HG03139 (cell line): ENCODE results near the gene PSG7.
"Not testable (repeated sequence)": the region's sequence is repeated elsewhere in the genome, so short reads cannot be mapped to it uniquely, and the experiment has no call there.

Experiments
- ATAC-seq: cut with Tn5 transposase; IDR thresholded peaks from one replicate; pipeline ENCODE4 v1.9.1; 2021; ENCODE audit not compliant: unreplicated experiment

Gene PSG7

DNA sequence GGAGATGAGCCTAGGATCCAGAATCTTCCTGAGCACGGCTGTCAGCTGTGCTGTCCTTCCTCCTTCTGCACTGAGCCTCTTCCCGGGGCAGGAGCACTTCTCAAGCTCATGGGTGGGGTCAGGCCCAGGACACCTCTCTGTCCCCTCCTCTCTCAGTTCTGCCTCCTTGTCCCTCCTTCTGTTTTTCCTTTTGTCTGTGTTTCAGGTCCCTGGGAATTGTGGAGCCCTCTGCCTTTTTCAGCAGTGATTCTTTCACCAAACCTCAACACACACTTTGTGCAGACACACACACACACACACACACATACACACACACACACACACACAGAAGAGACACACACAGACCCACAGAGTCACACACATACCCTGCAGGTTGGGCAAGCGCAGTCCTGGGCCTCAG lies at the start of gene PSG7:
PSG7 (minus strand) TSS at position 101 of the 400 bp plus-strand sequence. CDS start 131 bp downstream, outside the sequence.
- ATAC-seq = not testable (repeated sequence)

DNA sequence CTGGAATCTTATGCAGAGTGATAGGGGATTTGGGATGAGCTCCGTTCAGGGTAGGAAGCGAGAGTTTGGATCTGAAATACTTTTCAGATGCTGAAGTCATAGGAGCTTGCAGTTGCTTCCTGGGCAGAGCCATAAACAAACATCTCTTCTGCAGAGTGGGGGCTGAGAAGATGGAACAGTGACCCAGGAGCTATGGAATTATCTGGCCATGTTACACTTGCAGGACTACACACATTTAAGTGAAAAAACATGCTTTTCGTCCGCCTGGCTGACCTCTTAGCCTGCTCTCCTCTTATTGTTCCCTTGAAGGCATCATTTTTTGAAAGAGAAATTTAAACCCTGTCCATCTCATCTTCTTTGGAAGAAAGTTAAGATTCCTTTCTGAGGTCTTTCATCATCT lies 48.6 kb upstream of the PSG7 start:
- ATAC-seq = no peak

GRCh38 chr19:42982111-42982510 lies 45.1 kb upstream of the PSG7 start:
- ATAC-seq = not testable (repeated sequence)

GRCh38 chr19:42971451-42971850 lies 34.4 kb upstream of the PSG7 start:
- not testable (repeated sequence) for ATAC-seq

GRCh38 chr19:42965176-42965575 lies 28.2 kb upstream of the PSG7 start:
- ATAC-seq = no peak

GRCh38 chr19:42961119-42961518 lies 24.1 kb upstream of the PSG7 start:
- no peak for ATAC-seq

DNA sequence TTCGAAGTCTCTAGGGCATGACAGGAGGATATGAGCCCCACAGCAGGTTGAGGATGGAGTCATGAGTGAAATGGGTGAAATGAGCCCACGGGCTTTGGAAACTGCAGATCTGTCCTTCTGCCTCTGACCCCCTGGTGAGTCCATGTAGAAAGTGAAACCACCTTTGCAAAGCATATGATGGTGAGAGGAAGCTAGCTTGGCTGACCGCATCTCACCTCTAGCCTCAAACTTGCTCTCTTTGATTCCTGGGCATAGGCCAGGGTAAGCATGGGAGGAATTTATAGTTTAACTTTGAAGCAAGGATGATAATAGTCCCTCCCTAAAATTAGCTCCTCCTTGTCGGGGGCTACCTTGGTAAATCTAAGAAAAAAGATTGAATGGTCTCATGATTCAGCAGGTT lies 15.1 kb upstream of the PSG7 start:
- not testable (repeated sequence) for ATAC-seq

DNA sequence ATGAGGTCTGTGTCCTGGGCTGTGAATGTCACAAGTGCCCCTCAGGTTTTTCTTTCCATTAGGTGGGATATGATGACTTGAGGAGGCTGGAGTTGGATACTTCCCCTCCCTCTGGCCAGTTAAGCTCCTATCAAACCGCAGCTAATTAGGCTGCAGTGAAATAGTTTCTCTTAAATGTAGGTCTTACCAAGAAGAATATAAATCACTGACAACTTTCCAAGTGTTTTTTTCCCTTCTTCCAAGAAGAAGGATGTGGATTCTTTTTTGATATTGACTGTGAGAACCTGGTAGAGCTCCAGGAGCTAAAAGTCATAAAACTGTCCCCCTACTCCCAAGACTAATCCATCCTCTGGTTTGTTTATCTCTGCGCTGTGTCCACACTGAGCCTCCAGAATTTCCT lies 14.5 kb upstream of the PSG7 start:
- ATAC-seq = not testable (repeated sequence)

DNA sequence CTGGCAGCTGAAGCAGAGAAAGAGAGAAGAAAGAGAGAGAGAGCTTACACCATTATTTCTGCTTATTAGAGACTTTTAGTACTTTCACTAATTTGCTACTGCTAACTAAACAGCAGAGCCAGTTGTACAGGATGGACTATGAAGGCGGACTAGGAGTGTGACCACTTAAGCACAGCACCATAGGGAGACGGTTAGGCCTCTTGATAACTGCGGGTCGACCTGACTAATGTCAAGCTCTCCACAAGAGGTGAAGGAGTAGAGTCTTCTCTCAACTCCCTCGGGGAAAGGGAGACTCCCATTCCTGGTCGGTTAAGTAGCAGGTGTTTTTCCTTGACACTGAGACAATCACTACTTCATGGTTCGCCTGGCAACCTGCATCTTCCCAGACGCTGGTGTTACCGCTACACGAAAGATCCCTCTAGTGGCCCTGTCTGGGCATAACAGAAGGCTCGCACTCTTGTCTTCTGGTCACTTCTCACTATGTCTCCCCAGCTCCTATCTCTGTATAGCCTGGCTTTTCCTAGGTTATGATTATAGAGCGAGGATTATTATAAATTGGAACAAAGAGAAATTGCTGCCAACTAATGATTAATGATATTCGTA lies 5.3 kb upstream of the PSG7 start:
- ATAC-seq = no peak

- not testable (repeated sequence) for ATAC-seq
Measured at GRCh38 chr19:42934726-42935125, 2.3 kb downstream of the PSG7 start.

- not testable (repeated sequence) for ATAC-seq
Measured at GRCh38 chr19:42934183-42934582, 2.8 kb downstream of the PSG7 start.

DNA sequence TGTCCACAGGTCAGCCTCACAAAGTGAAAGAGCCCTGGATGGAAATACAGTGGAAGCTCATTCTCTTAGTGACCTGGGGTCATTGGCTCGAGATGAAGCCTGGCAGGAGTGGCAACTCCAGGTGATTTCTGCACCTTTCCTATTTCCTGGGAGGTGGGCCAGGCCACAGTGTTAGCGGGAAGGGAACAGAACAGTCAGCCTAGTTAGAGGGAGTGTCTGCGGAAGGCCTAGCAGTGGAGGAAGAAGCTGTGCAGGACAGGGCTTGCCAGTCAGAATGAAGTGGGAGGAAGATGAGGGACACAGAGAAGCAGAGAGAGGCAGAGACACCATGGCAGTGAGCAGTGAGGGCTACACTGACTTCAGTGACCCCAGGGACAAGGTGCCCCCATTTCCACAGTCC lies 3.6 kb downstream of the PSG7 start:
- not testable (repeated sequence) for ATAC-seq

DNA sequence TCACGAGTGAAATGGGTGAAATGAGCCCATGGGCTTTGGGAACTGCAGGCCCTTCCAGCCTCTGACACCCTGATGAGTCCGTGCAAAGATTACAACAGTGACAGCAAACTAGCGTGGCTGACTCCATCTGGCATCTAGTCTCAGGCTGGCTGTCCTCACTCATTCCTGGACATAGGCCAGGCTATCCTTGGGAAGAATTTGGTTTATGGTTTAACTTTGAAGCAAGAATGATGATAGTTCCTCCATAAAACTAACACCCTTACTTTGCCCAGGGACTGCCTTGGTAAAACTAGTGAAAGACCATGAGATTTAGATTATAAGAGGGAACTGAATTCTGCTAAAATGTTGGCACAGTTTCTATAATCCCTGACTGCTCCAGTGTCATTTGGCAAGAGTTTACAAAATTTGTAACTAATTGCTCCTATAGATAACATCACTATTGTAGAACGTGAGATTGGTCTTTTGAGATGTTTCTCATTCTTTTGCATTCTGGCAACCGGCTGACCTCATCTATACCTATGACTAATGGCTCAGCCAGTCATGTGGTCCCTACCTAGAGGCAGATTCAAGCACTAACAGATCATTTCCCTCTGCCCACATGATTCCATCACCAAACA lies 4.4 kb downstream of the PSG7 start:
- not testable (repeated sequence) for ATAC-seq

DNA sequence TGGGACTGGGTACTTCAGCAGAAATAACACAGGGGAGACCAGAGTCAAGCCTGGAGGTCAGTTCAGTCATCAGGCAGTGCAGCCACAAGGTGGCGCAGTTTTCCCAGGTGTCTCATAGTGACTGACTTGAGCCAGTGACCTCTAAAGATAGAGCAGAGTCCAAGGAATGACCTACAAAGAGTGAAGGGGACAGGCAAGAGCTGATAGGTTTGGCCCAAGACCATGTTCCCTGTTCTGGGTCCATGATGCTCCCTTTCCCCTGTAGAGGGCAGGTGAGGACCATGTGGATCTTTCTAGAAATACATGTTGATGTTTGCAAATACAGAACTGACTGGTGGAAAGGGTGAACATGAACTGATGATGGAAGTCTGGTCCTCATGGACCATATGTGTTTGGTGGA lies 6.8 kb downstream of the PSG7 start:
- not testable (repeated sequence) for ATAC-seq

DNA sequence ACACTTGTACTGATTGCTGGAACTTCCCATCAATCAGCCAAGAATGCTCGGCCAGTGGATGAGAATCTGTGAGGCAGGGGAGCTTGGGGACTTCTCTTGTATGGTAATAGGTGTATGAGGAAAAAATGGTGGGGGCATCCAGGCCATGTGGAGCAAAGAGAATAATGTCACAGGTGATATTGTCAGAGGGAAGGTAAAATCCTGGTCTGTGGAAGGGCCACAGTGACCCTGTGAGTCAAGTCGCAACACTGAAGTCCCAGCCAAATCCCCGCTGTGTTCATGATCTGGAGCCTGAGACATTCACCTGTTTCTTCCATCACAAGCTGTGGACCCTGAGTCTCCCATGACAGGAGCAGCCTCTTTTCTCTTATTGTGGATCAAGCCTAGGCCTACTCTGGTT lies 8.1 kb downstream of the PSG7 start:
- ATAC-seq = no peak

DNA sequence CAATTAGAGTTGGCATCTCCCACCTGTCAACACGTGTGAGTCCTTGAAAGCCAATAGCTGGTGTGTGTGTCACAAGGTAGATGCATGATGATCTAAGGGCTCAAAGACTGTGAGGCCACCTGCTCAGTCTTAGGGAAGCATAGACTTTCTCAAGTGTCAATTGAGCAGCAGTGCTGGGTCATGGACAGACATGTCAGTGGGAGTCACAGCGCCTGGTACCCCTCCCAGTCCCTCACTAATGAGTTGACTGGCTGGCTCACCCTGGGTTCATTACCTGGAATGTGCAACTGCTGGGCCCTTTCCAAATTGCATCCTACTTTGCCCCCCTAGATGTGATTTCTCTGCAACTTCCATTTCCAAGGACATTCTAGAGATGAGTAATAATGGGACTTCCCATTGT lies 10.2 kb downstream of the PSG7 start:
- no peak for ATAC-seq

DNA sequence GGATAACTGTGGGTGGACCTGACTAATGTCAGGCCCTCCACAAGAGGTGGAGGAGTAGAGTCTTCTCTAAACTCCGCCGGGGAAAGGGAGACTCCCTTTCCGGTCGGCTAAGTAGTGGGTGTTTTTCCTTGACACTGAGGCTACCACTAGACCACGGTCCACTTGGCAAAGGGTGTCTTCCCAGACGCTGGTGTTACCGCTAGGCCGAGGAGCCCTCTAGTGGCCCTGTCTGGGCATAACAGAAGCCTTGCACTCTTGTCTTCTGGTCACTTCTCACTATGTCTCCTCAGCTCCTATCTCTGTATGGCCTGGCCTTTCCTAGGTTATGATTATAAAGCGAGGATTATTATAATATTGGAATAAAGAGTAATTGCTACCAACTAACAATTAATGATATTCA lies 13.9 kb downstream of the PSG7 start:
- ATAC-seq = not testable (repeated sequence)

GRCh38 chr19:42920971-42921370 lies 16.0 kb downstream of the PSG7 start:
- ATAC-seq = not testable (repeated sequence)

GRCh38 chr19:42919757-42920079 lies 17.3 kb downstream of the PSG7 start:
- ATAC-seq = no peak

GRCh38 chr19:42919070-42919756 lies 17.8 kb downstream of the PSG7 start:
- not testable (repeated sequence) for ATAC-seq

- ATAC-seq = not testable (repeated sequence)
Measured at GRCh38 chr19:42918377-42919069, 18.5 kb downstream of the PSG7 start.

DNA sequence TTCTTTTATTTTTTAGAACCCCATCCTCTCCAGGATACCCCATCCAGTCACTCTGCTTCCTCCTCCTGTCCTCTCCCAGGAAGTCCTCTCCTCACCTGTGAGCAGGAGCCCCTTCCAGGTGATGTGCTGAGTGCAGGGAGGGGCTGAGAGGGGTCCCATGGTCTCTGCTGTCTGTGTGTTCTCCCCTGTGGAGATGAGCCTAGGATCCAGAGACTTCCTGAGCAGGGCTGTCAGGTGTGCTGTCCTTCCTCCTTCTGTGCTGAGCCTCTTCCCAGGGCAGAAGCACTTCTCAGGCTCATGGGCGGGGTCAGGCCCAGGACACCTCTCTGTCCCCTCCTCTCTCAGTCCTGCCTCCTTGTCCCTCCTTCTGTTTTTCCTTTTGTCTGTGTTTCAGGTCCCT lies 19.4 kb downstream of the PSG7 start, which contains the start of gene PSG6:
PSG6 (minus strand) TSS at position 261 of the 400 bp plus-strand sequence; CDS start at position 159, 102 bp downstream.
- not testable (repeated sequence) for ATAC-seq
